Pancreas (tissue), 10 donors: Measurements from ENCODE around the gene LAMP1. TPM values are rescaled to one million over a fixed set of nuclear protein-coding genes. Genes with fewer than 3 reads are reported as not detected.
A peak's percentile ranks its signal among the peaks of the same experiment; 100 is the strongest.

Source experiments
- ATAC-seq, 4 donors: fragments of 200-7000 bp; cut with Tn5 transposase; one replicate each; pipeline versions ENCODE4 v1.8.0 to v1.9.1; 2020; ENCODE audit warnings: mild to moderate bottlenecking in 4 of 4, moderate library complexity in 4 of 4
- DNase-seq, 6 donors: peaks; one replicate each; pipeline ENCODE4 v3.0.0-alpha.2; 2020
- FAIRE-seq: peaks from 2 replicates; lab custom pipeline; 2012; peaks lifted over from hg19 to GRCh38; lab: Jason Lieb, UNC
- H3K27ac ChIP-seq, 4 donors: fragments of 200-600 bp; sonication (generic); 1 replicate in 3 of 4; 2 replicates in 1 of 4; pipeline versions ENCODE4 v1.5.0 to v1.8.0; 2020
- H3K27me3 ChIP-seq, 4 donors: fragments of 200-600 bp; one replicate each; pipeline ENCODE4 v1.8.0; 2021
- H3K36me3 ChIP-seq, 3 donors: fragments of 200-600 bp; sonication (generic) in 1 of 3; one replicate each; pipeline versions ENCODE4 v1.5.0 to v1.8.0; 2020 to 2021
- H3K4me1 ChIP-seq, 3 donors: fragments of 200-600 bp; one replicate each; pipeline ENCODE4 v1.8.0; 2021
- H3K4me3 ChIP-seq, 4 donors: fragments of 200-600 bp; sonication (generic) in 2 of 4; one replicate each; pipeline versions ENCODE4 v1.5.0 to v1.8.0; 2020 to 2021
- H3K9me3 ChIP-seq, 4 donors: fragments of 200-600 bp; one replicate each; pipeline ENCODE4 v1.8.0; 2021
- CTCF ChIP-seq, 4 donors: fragments of 200-600 bp; sonication (generic) in 3 of 4; IDR thresholded peaks; one replicate each; pipeline versions ENCODE4 v1.5.0 to v1.8.0; 2021; ENCODE audit warnings: antibody characterized with exemption in 4 of 4
- WGBS, 2 donors: extraction: QIAGEN DNeasy Blood & Tissue Kit; methylation state at CpG; one replicate each; pipeline ENCODE4 v1.1.7; 2013; 5-methylcytosine and 5-hydroxymethylcytosine counted together
- intact Hi-C, 3 donors: fragments of 100-400 bp; cut with DNase I; formaldehyde crosslinking; loops; one replicate each; pipeline versions ENCODE4 v1.11.1 to v1.14.2; 2022
- polyA plus RNA-seq, 2 donors: library from polyadenylated mRNA; stranded (reverse); fragments of 200-250 nt; gene quantifications; one replicate each; pipeline ENCODE4 v1.2.3, GENCODE V29; 2013
- total RNA-seq, 6 donors: library from RNA; stranded (reverse); fragmentation: NEBNext Ultra II Directional in 4 of 6; extraction: Animal tissue kit (Norgen Biotek cat#: 25700) in 4 of 6; gene quantifications; one replicate each; pipeline versions ENCODE4 v1.2.1 to v1.2.4, GENCODE V29; 2021 to 2023
- donor health status: healthy with polysubstance abuse.
- donor health status: DM: no; HTN: no; CAD: no; lungs with moderate emphysema.
- donor health status: DM: no; HTN: no; CAD: no.
- donor health status: control.
- donor health status: control.
- donor health status: Bipolar disorder and iron deficiency.
- donor health status: DM: yes; HTN: yes; CAD: no.
- donor health status: DM: no; HTN: no; CAD: no.
- donor health status: DM: no; HTN: no; CAD: no.
- donor health status: DM: yes; HTN: yes; CAD: no.

Gene LAMP1
- total and polyA plus RNA-seq, 8 donors, result 35.1 to 136 (median 91.3) TPM

- H3K27ac ChIP-seq, result no peak overlapping the region
- ATAC-seq, result no peak
- intact Hi-C loops, result no loop called here
- no peak for FAIRE-seq
- WGBS, 2 donors, result 86 to 91% methylated on average over 6 of the region's 6 CpGs
- no peak overlapping the region for H3K4me3 ChIP-seq
- no peak for TF ChIP-seq CTCF (IDR thresholded peaks at IDR 0.05)
- H3K27me3 ChIP-seq, result no peaks in the 10 kb centered on the region
- H3K36me3 ChIP-seq, result no peaks in the 10 kb centered on the region
- no peaks in the 10 kb centered on the region for H3K9me3 ChIP-seq
- H3K4me1 ChIP-seq, result no peaks in the 10 kb centered on the region
- DNase-seq, result no peak
Measured at GRCh38 chr13:113349050-113349449, 52.0 kb downstream of the LAMP1 start.

- DNase-seq (peak in 1 of 6 donors; percentile 29), FAIRE-seq (no peak), ATAC-seq (no peak)
- TF ChIP-seq CTCF (IDR thresholded peaks at IDR 0.05), result no peak
- no peaks in the 10 kb centered on the region for H3K4me1 ChIP-seq
- H3K27ac ChIP-seq, result no peak overlapping the region
- intact Hi-C loops, result no loop called here
- H3K36me3 ChIP-seq, result no peaks in the 10 kb centered on the region
- 90 to 96% methylated on average over 15 of the region's 15 CpGs for WGBS, 2 donors
- H3K4me3 ChIP-seq, result no peak overlapping the region
- no peaks in the 10 kb centered on the region for H3K9me3 ChIP-seq
- no peaks in the 10 kb centered on the region for H3K27me3 ChIP-seq
Measured at GRCh38 chr13:113349491-113349890, 52.5 kb downstream of the LAMP1 start.

GRCh38 chr13:113350065-113350937 is 53.3 kb downstream of the LAMP1 start:
- ATAC-seq, result no peak
- no peak for FAIRE-seq
- H3K27me3 ChIP-seq, result no peaks in the 10 kb centered on the region

GRCh38 chr13:113350938-113351335 is 53.9 kb downstream of the LAMP1 start:
- ATAC-seq (no peak), FAIRE-seq (no peak), DNase-seq (peak in 1 of 6 donors; percentile 41)
- Histone ChIP-seq H3K27ac (no peak overlapping the region), H3K27me3 (no peaks in the 10 kb centered on the region), H3K36me3 (no peaks in the 10 kb centered on the region), H3K4me1 (no peaks in the 10 kb centered on the region), H3K9me3 (no peaks in the 10 kb centered on the region), H3K4me3 (no peak overlapping the region)
- TF ChIP-seq CTCF (IDR thresholded peaks at IDR 0.05), result no peak
- WGBS, 2 donors, result 94 to 95% methylated on average over 20 of the region's 20 CpGs
- intact Hi-C loops, result no loop called here

More at GRCh38 chr13:113350065-113350937, 53.3 kb downstream of the LAMP1 start:
- Histone ChIP-seq H3K4me1 (no peaks in the 10 kb centered on the region), H3K4me3 (no peak overlapping the region), H3K9me3 (no peaks in the 10 kb centered on the region), H3K36me3 (no peaks in the 10 kb centered on the region), H3K27ac (no peak overlapping the region)
- DNase-seq, result peak in 1 of 6 donors; percentile 58
- intact Hi-C loops, result no loop called here
- TF ChIP-seq CTCF (IDR thresholded peaks at IDR 0.05), result no peak
- 86 to 87% methylated on average over 32 of the region's 32 CpGs for WGBS, 2 donors

- no peak overlapping the region for H3K4me3 ChIP-seq
- H3K36me3 ChIP-seq, result no peaks in the 10 kb centered on the region
- no peaks in the 10 kb centered on the region for H3K9me3 ChIP-seq
- H3K27me3 ChIP-seq, result no peaks in the 10 kb centered on the region
- no peak for TF ChIP-seq CTCF (IDR thresholded peaks at IDR 0.05)
- no peaks in the 10 kb centered on the region for H3K4me1 ChIP-seq
- no peak for DNase-seq
- H3K27ac ChIP-seq, result no peak overlapping the region
- WGBS, 2 donors, result 81 to 82% methylated on average over 17 of the region's 17 CpGs
- intact Hi-C loops, result no loop called here
- peak in 2 of 4 donors; percentile 48 to 55 for ATAC-seq
- FAIRE-seq, result no peak
Measured at GRCh38 chr13:113351514-113352026, 54.5 kb downstream of the LAMP1 start.
